Neural cell (in vitro differentiated cells): Measurements from ENCODE around the gene CEP20. TPM values are rescaled to one million over a fixed set of nuclear protein-coding genes. Genes with fewer than 3 reads are reported as not detected.

Experiments
- H2AFZ ChIP-seq: fragments of 200-600, 300-800 bp; sonication (generic), shearing (Covaris generic); 2 replicates; pipeline ENCODE4 v1.6.0; 2014; ENCODE audit warnings: low read depth, mild to moderate bottlenecking, antibody characterized with exemption, low read length, moderate library complexity
- H3F3A ChIP-seq: fragments of 200-600 bp; shearing (Covaris generic); 2 replicates; pipeline ENCODE4 v1.6.1; 2016; ENCODE audit warnings: mild to moderate bottlenecking, moderate library complexity, mixed read lengths, antibody characterized with exemption, low read length; ENCODE audit not compliant: insufficient read depth, poor library complexity, severe bottlenecking
- H3K27ac ChIP-seq: fragments of 200-600, 300-800 bp; sonication (generic), shearing (Covaris generic); 2 replicates; pipeline ENCODE4 v1.5.1; 2014; ENCODE audit warnings: mild to moderate bottlenecking, low read length, moderate library complexity
- H3K27me3 ChIP-seq: fragments of 300-800, 200-600 bp; sonication (generic), shearing (Covaris generic); 2 replicates; pipeline ENCODE4 v1.6.0; 2014; ENCODE audit warnings: mild to moderate bottlenecking, low read depth, low read length, moderate library complexity; ENCODE audit not compliant: insufficient read depth
- H3K36me3 ChIP-seq: fragments of 300-800, 200-600 bp; sonication (generic), shearing (Covaris generic); 2 replicates; pipeline ENCODE4 v1.5.1; 2014; ENCODE audit warnings: mild to moderate bottlenecking, antibody characterized with exemption, low read length, moderate library complexity; ENCODE audit not compliant: insufficient read depth
- H3K4me2 ChIP-seq: fragments of 300-800, 200-600 bp; sonication (generic), shearing (Covaris generic); 2 replicates; pipeline ENCODE4 v1.6.0; 2014; ENCODE audit warnings: mild to moderate bottlenecking, low read length
- H3K4me3 ChIP-seq: fragments of 300-800, 200-600 bp; sonication (generic), shearing (Covaris generic); 2 replicates; pipeline ENCODE4 v1.5.1; 2014; ENCODE audit warnings: mild to moderate bottlenecking, low read length, moderate library complexity
- H3K79me2 ChIP-seq: fragments of 200-600 bp; shearing (Covaris generic); replicated peaks from 2 replicates; pipeline ENCODE4 v1.6.0; 2014; ENCODE audit warnings: mild to moderate bottlenecking, low read length, moderate library complexity; ENCODE audit not compliant: insufficient read depth
- H3K9ac ChIP-seq: fragments of 300-800, 200-600 bp; sonication (generic), shearing (Covaris generic); 2 replicates; pipeline ENCODE4 v1.6.1; 2016; ENCODE audit warnings: mild to moderate bottlenecking, low read length, mixed read lengths
- H3K9me2 ChIP-seq: fragments of 200-600 bp; shearing (Covaris generic); 2 replicates; pipeline ENCODE4 v1.6.1; 2016; ENCODE audit warnings: mild to moderate bottlenecking, low read length, mixed read lengths; ENCODE audit not compliant: insufficient read depth
- H3K9me3 ChIP-seq: fragments of 200-600, 300-800 bp; sonication (generic), shearing (Covaris generic); 2 replicates; pipeline ENCODE4 v1.6.1; 2016; ENCODE audit warnings: mild to moderate bottlenecking, mixed run types, low read length, moderate library complexity, mixed read lengths
- H4K20me1 ChIP-seq: fragments of 200-600 bp; shearing (Covaris generic); 2 replicates; pipeline ENCODE4 v1.6.1; 2016; ENCODE audit warnings: mild to moderate bottlenecking, mixed run types; ENCODE audit not compliant: insufficient read depth
- CTCF ChIP-seq: fragments of 450-650 bp; IDR thresholded peaks from 2 replicates; pipeline ENCODE4 v1.5.1; 2014; ENCODE audit warnings: antibody characterized with exemption, mild to moderate bottlenecking, moderate library complexity; ENCODE audit not compliant: poor library complexity, severe bottlenecking
- EP300 ChIP-seq: fragments of 450-650 bp; conservative IDR thresholded peaks from 2 replicates; pipeline ENCODE4 v1.6.1; 2014; ENCODE audit warnings: antibody characterized with exemption, mild to moderate bottlenecking, moderate library complexity; ENCODE audit not compliant: poor library complexity, severe bottlenecking
- EZH2 ChIP-seq: fragments of 200-600, 300-800 bp; shearing (Covaris generic), sonication (generic); IDR thresholded peaks from 2 replicates; pipeline ENCODE4 v1.6.1; 2014; ENCODE audit warnings: antibody characterized with exemption, low read length, borderline replicate concordance, mild to moderate bottlenecking; ENCODE audit not compliant: insufficient read depth, poor library complexity, severe bottlenecking
- MXI1 ChIP-seq: fragments of 450-650 bp; conservative IDR thresholded peaks from 2 replicates; pipeline ENCODE4 v1.6.1; 2014; ENCODE audit warnings: antibody characterized with exemption, mild to moderate bottlenecking; ENCODE audit not compliant: poor library complexity, severe bottlenecking
- POLR2AphosphoS5 ChIP-seq: IDR thresholded peaks from 2 replicates; pipeline ENCODE4 v1.6.1; 2012
- RAD21 ChIP-seq: fragments of 450-650 bp; conservative IDR thresholded peaks from 2 replicates; pipeline ENCODE4 v1.6.1; 2014; ENCODE audit warnings: antibody characterized with exemption, mild to moderate bottlenecking, moderate library complexity
- SMC3 ChIP-seq: fragments of 450-650 bp; conservative IDR thresholded peaks from 2 replicates; pipeline ENCODE4 v1.6.1; 2014; ENCODE audit warnings: antibody characterized with exemption, mild to moderate bottlenecking, moderate library complexity; ENCODE audit not compliant: poor library complexity
- TAF1 ChIP-seq: IDR thresholded peaks from 2 replicates; pipeline ENCODE4 v1.6.1; 2012; ENCODE audit warnings: low read depth
- polyA plus RNA-seq: library from polyadenylated mRNA; depleted of rRNA; stranded (reverse); fragments of >200 nt; gene quantifications from 2 replicates; pipeline ENCODE4 v1.2.3, GENCODE V29; 2014
- TF ChIP-seq, protein P1 (sequence below): IDR thresholded peaks from 2 replicates; pipeline ENCODE4 v1.6.1; 2012; ENCODE audit warnings: borderline replicate concordance

Gene CEP20
- polyA plus RNA-seq, 1 donor from 2014 or later, result 59.7 TPM

- H3K9ac ChIP-seq, result no peak overlapping the region
- H3K79me2 ChIP-seq, result no peaks in the 10 kb centered on the region
- H3K36me3 ChIP-seq, result no peaks in the 10 kb centered on the region
- H3K9me2 ChIP-seq, result no peaks in the 10 kb centered on the region
- H3K4me2 ChIP-seq, result no peak overlapping the region
- no peaks in the 10 kb centered on the region for H3K9me3 ChIP-seq
- H3K27me3 ChIP-seq, result no peaks in the 10 kb centered on the region
- no peaks in the 10 kb centered on the region for H3F3A ChIP-seq
- H3K4me3 ChIP-seq, result no peak overlapping the region
- no peak overlapping the region for H3K27ac ChIP-seq
- no peaks in the 10 kb centered on the region for H4K20me1 ChIP-seq
- H2AFZ ChIP-seq, result no peak overlapping the region
- TF ChIP-seq SMC3 (no peak), RAD21 (no peak), EP300 (no peak), TAF1 (no peak), CTCF (no peak), EZH2 (no peak), POLR2AphosphoS5 (no peak), MXI1 (no peak)
- TF ChIP-seq, protein P1, sequence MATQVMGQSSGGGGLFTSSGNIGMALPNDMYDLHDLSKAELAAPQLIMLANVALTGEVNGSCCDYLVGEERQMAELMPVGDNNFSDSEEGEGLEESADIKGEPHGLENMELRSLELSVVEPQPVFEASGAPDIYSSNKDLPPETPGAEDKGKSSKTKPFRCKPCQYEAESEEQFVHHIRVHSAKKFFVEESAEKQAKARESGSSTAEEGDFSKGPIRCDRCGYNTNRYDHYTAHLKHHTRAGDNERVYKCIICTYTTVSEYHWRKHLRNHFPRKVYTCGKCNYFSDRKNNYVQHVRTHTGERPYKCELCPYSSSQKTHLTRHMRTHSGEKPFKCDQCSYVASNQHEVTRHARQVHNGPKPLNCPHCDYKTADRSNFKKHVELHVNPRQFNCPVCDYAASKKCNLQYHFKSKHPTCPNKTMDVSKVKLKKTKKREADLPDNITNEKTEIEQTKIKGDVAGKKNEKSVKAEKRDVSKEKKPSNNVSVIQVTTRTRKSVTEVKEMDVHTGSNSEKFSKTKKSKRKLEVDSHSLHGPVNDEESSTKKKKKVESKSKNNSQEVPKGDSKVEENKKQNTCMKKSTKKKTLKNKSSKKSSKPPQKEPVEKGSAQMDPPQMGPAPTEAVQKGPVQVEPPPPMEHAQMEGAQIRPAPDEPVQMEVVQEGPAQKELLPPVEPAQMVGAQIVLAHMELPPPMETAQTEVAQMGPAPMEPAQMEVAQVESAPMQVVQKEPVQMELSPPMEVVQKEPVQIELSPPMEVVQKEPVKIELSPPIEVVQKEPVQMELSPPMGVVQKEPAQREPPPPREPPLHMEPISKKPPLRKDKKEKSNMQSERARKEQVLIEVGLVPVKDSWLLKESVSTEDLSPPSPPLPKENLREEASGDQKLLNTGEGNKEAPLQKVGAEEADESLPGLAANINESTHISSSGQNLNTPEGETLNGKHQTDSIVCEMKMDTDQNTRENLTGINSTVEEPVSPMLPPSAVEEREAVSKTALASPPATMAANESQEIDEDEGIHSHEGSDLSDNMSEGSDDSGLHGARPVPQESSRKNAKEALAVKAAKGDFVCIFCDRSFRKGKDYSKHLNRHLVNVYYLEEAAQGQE, result no peak
Measured at GRCh38 chr16:15832241-15832640, 56.2 kb downstream of the CEP20 start.

- TF ChIP-seq EZH2, result no peak
- no peak for TF ChIP-seq CTCF
- TF ChIP-seq TAF1, result no peak
- no peak for TF ChIP-seq RAD21
- no peak for TF ChIP-seq MXI1
- no peak for TF ChIP-seq SMC3
- TF ChIP-seq EP300, result no peak
- TF ChIP-seq, protein P1, result no peak
- TF ChIP-seq POLR2AphosphoS5, result no peak
- H3K4me3 ChIP-seq, result no peak overlapping the region
- H3K79me2 ChIP-seq, result no peaks in the 10 kb centered on the region
- no peaks in the 10 kb centered on the region for H3K9me3 ChIP-seq
- H3K9me2 ChIP-seq, result no peaks in the 10 kb centered on the region
- H4K20me1 ChIP-seq, result no peaks in the 10 kb centered on the region
- no peaks in the 10 kb centered on the region for H3F3A ChIP-seq
- no peak overlapping the region for H2AFZ ChIP-seq
- no peaks in the 10 kb centered on the region for H3K36me3 ChIP-seq
- H3K27me3 ChIP-seq, result no peaks in the 10 kb centered on the region
- H3K9ac ChIP-seq, result no peak overlapping the region
- H3K27ac ChIP-seq, result no peak overlapping the region
- no peak overlapping the region for H3K4me2 ChIP-seq
Measured at GRCh38 chr16:15830832-15831451, 57.5 kb downstream of the CEP20 start.
